ENCODE results near the gene VAV2.

Gene VAV2

GRCh38 chr9:133853331-133853730, 138.8 kb downstream of the VAV2 start:
- no peak for DNase-seq (ENCODE audit: low read depth in 2 of 2)

GRCh38 chr9:133852431-133852830, 139.7 kb downstream of the VAV2 start:
- no peak for DNase-seq (ENCODE audit: low read depth in 2 of 2)

DNA sequence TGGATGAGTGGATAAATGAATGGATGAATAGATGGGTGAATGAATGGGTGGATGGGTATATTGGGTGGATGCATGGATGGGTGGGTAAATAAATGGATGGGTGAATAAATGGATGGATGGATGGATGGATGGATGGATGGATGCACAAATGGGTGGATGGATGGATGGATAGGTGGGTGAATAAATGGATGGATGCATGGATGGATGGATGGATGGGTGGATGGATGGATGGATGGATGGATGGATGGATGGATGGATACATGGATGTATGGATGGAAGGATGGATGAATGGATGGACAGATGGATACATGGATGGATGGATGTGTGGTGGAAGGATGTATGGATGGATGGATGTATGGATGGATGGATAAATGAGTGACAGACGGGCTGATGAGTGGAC, 140.4 kb downstream of the VAV2 start:
- DNase-seq (ENCODE audit: low read depth in 2 of 2): no peak

DNA sequence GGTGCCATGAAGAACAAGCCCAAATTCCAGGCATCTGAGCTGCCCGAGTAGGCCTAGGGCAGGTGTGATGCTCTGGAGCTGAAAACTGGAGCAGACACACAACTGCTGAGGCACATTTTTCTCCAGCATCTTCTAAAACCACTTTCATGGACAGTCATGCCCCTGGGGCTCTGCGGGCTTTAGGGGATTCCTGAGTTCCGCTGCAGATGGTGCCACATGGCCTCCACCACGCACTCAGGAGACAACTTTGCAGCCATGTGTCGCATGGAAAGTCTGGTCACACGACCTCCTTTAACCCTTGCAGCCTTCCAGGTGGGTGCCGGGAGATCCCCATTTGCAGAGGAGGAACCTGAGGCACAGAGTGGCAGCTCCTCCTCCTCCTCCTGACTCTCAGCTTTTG, 141.2 kb downstream of the VAV2 start:
- DNase-seq (ENCODE audit: low read depth in 2 of 2): no peak

DNA sequence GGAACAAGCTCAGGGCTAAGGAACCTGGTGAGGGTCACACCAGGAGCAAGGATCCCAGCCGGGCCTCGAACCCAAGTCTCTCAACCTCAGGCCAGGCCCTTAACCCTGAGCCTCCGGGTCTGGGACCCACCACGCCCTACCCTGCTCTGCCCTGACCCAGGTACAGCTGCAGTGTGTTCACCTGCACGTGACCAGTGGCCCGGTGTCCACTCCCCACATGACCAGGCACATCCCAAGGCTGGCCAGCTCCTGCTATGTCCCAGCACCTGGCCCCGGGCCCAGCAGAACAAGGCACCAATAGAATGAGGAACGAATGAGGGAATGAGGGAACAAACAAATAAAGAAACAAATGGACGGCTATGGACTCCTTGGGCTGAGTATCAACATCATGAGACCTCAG, 142.0 kb downstream of the VAV2 start:
- no peak for DNase-seq (ENCODE audit: low read depth in 2 of 2)

GRCh38 chr9:133849110-133849670, 142.9 kb downstream of the VAV2 start:
- no peak for DNase-seq (ENCODE audit: low read depth in 2 of 2)

DNA sequence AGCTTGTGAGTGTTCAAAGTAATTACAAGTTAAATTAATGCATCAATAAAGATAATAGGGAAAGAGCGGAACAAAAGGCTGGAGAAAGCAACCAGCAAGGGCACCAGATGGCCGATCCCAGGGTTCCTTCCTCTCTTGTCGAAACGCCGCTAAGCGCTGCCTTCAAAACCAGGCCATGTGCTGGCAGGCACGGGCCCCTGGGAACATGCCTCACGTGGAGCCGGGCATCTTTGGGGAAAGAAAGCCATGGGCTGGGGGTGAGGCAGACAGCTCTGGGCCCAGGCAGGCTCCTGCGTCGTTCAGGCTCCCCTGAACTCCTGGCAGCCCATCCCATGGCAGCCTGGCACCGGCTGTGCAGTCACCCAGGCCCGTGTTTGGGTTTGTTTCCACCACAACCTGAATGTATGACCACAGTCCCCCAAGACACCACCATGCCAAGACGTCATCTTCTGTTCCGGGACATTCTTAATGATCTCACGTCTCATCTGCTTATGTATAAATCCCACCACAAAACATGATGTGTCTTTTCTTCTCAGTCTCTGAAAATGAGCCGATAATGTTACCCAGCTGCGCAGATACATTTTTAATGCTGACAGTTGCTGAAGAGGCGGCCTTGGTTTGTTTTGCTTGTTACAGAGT, 143.5 kb downstream of the VAV2 start:
- DNase-seq (ENCODE audit: low read depth in 2 of 2): no peak

- no peak for DNase-seq (ENCODE audit: low read depth in 2 of 2)
Measured at GRCh38 chr9:133846483-133847090, 145.5 kb downstream of the VAV2 start.

GRCh38 chr9:133845440-133845839, 146.7 kb downstream of the VAV2 start:
- DNase-seq (ENCODE audit: low read depth in 2 of 2): no peak

GRCh38 chr9:133844881-133845410, 147.2 kb downstream of the VAV2 start:
- no peak for DNase-seq (ENCODE audit: low read depth in 2 of 2)

- no peak for DNase-seq (ENCODE audit: low read depth in 2 of 2)
Measured at GRCh38 chr9:133844398-133844784, 147.7 kb downstream of the VAV2 start.

- DNase-seq (ENCODE audit: low read depth in 2 of 2): no peak
Measured at GRCh38 chr9:133843751-133844397, 148.2 kb downstream of the VAV2 start.

DNA sequence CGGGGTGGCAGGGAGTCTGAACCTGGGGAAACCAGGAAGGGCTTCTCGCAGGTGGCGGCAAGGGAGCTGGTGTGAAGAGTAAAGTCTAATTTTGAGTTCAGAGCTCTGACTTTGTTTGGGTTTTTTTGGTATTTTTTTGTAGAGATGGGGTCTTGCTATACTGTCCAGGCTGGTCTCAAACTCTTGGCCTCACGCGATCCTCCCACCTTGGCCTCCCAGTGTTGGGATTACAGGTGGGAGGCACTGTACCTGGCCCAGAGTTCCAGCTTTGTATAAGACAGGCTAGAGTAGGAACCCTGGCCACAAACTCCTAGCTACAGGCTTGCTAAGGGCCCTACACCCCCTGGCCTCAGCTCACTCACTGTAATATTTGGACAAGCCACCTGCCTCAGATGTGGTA, 148.9 kb downstream of the VAV2 start:
- DNase-seq (ENCODE audit: low read depth in 2 of 2): no peak

- no peak for DNase-seq (ENCODE audit: low read depth in 2 of 2)
Measured at GRCh38 chr9:133842721-133843227, 149.3 kb downstream of the VAV2 start.

DNA sequence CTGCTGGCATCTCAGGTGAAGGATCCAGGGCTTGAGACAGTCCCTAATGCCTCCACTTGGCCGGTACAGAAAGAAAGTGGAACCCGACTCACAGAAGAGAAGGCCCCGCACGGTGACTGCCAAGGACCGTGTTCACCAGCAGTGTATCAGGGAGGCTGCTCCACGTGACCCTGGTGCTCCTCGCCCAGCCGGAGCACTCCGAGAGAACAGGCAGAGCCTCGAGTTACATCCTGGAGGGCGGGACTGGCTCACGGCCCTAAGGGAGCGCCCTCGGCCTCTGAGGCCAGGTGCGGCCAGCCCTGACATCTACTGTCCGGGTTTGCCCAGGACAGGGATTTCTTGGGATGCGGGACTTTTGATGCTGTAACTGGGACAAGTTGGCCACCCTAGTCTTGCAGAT, 149.9 kb downstream of the VAV2 start:
- no peak for DNase-seq (ENCODE audit: low read depth in 2 of 2)

DNA sequence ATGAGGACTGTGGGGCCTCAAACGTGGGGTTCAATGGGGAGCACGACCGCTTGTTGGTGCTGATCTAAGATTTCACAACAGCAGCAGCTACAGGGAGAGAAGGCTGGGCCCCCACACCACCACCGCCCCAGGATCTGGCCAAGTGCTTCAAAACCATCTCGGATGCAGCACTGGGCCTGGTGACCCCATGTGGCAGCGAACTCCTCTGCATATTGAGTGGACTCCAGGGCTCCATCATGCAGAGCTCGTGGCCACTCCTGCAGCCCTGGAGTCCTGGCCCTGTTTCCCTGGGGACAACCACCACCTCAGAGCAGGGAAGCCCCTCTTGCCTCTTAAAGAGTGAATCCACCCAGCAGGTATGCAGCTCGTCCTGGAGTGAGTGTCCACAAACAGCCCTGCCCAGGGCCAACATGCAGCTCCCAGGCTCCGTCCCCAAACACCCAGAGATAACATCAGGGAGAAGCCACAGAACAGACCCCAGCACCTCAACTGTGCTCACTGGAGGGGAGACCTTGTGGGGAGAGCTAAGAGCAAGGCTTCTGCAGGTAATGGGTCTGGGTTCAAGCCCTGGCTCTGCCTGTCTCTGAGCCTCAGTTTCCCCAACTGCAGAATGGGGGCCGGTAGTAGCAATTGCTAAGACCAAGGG, 150.8 kb downstream of the VAV2 start:
- DNase-seq (ENCODE audit: low read depth in 2 of 2): no peak

- no peak for DNase-seq (ENCODE audit: low read depth in 2 of 2)
Measured at GRCh38 chr9:133839822-133840329, 152.2 kb downstream of the VAV2 start.

- no peak for DNase-seq (ENCODE audit: low read depth in 2 of 2)
Measured at GRCh38 chr9:133838859-133839507, 153.1 kb downstream of the VAV2 start.

GRCh38 chr9:133837627-133838597, 154.2 kb downstream of the VAV2 start:
- DNase-seq (ENCODE audit: low read depth in 2 of 2): no peak

GRCh38 chr9:133836818-133837217, 155.3 kb downstream of the VAV2 start:
- DNase-seq (ENCODE audit: low read depth in 2 of 2): no peak

Data from stimulated activated CD8-positive, alpha-beta memory T cell treated with anti-CD3 and anti-CD28 coated beads, Interleukin-15, amount 100 ng/mL, for 48 hours (primary cell).